ENCODE data around the gene NOTCH2NLA.
"Not testable (repeated sequence)": the region's sequence is repeated elsewhere in the genome, so short reads cannot be mapped to it uniquely, and the experiment has no call there.

NOTCH2NLA gene

DNA sequence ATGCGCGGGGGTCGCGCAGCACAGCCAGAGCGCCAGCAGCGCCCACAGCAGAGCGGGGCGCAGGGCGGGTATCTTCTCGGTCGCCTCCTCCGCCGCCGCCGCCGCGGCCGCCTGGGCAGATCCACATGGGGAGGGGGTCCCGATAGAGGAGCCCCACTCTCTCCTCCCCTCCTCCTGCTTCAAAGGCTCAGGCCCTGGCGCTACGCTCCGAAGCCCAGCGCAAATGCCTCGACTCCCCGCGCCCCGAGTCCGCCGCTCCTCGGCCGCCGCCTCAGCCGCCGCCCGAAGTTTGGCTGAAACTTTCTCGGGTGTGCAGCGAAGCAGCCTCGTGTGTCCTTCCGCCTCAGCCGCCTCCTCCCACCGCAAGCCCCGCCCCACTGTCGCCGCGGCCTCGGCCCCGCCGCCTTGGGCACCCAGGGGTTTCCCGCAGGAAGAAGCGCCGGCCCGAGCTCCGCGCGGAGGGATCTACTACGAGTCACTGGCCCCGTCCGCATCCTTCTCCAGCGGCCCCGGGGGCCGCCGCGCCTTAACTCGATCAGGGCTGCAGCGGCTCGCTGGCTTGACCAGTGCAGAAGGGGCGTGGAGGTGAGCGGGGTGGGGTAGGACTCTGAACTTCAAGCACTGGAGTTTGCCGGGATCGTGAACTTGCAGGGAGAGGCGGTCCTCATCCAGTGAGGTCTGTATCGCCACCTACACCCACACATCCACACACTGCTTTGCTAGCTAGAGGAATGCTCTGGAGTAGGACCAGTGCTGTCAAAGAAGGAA lies at the start of gene NOTCH2NLA:
TSS of gene NOTCH2NLA (minus strand) at position 312 of the 768 bp plus-strand sequence. CDS start 39,684 bp downstream, outside the sequence.
- not testable (repeated sequence) for DNase-seq

- not testable (repeated sequence) for DNase-seq
Measured at GRCh38 chr1:146278346-146278745, 49.5 kb upstream of the NOTCH2NLA start.

DNA sequence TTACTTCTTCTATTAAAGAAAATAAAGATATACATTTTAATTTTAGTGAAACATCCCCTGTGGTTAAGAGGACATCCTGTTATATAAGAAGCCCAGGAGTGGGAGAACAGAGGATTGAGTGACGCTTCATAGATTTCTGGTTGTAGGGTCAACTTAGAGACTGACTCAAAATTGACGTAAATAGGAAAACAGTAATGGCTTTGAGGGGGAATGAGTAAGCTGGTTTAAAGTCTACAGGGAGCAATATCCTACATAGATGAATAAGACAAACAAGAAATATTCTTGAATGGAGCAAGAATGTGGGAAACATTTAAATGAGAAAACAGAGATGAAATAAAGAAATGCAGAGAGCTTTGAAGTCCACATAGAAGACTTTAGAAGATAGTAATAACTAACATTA lies 48.3 kb upstream of the NOTCH2NLA start:
- DNase-seq = not testable (repeated sequence)

- not testable (repeated sequence) for DNase-seq
Measured at GRCh38 chr1:146274083-146274482, 45.3 kb upstream of the NOTCH2NLA start.

- DNase-seq = not testable (repeated sequence)
Measured at GRCh38 chr1:146273194-146273593, 44.4 kb upstream of the NOTCH2NLA start.

- not testable (repeated sequence) for DNase-seq
Measured at GRCh38 chr1:146272734-146273133, 43.9 kb upstream of the NOTCH2NLA start.

- DNase-seq = not testable (repeated sequence)
Measured at GRCh38 chr1:146271977-146272376, 43.2 kb upstream of the NOTCH2NLA start.

GRCh38 chr1:146270129-146270528 lies 41.3 kb upstream of the NOTCH2NLA start:
- DNase-seq = not testable (repeated sequence)

DNA sequence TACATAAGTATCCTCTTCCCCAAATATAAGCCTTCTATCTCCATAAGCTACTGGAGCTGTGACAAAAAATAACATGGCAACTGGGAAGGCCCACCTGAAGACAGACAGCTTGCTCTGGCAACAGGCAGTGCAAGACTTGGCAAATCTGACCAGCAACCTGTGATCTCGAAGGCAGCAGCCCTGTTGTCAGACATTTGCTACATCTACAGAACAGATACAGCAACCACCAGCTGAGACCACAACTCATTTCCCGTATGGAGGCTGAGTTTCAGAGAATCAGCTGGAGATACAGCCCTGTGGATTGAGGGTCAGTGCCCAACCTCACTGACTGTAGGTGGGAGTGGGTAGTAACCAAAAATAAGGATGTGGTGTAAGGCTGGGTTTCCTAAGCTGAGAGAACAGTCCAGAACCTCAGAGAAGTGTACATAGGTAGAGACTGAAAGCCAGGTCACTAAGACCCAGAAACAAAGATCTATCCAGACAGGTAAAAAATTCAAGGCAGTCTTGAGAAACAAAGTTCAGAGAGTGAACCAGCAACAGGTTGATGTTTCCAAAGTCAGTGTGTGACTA lies 37.4 kb upstream of the NOTCH2NLA start:
- not testable (repeated sequence) for DNase-seq

DNA sequence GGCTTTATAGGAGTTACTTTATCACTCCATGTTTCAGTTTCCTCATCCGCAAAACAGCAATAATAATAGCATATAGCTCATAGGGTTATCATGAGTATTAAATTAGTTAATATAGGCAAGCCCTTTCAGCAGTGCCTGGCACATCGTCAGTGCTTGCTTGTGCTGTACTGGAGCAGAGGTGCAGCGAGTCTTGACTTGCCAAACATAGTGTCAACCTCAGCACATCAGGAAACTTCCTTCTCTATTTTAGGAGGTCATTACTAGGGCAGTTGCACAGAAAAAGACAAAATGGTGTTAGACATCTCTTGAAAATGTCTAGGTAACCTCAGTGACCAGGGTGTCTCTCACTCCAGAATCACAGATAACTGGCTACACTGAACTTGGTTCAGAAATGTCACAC lies 35.9 kb upstream of the NOTCH2NLA start:
- not testable (repeated sequence) for DNase-seq

DNA sequence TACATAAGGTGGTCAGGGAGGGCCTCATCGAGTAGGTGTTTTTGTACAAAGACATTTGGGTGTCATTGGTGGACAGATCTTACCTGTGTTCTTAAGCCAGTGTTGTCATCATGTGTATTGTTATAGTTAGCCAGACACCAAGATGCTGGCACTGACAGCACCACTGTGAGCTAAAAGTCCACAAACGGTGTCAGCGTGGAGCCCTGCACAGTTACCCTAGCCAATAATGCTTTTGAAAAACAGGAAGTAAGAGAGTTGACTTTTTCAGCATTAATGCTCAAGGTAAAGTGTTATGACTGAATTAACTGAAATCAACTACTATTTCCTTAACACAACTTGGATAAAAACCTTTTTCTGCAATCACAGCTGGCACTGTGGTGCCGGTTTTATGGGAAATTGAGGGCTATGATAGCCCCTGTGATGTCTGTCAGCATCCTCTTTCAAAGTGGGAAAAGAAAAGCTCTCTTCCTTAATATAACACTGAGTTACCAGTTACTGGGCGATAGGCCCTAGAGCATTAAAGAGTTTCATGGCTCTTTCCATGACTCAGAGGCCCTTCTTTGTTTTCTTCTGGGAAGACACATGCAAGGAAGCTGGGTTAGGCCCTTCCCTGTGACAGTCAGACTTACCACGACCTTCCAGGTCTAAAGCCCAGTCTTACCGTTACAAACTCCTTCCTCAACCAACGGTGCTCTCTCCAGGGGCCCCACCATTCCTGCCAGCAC lies 31.3 kb upstream of the NOTCH2NLA start:
- not testable (repeated sequence) for DNase-seq

GRCh38 chr1:146257992-146258552 lies 29.3 kb upstream of the NOTCH2NLA start:
- not testable (repeated sequence) for DNase-seq

DNA sequence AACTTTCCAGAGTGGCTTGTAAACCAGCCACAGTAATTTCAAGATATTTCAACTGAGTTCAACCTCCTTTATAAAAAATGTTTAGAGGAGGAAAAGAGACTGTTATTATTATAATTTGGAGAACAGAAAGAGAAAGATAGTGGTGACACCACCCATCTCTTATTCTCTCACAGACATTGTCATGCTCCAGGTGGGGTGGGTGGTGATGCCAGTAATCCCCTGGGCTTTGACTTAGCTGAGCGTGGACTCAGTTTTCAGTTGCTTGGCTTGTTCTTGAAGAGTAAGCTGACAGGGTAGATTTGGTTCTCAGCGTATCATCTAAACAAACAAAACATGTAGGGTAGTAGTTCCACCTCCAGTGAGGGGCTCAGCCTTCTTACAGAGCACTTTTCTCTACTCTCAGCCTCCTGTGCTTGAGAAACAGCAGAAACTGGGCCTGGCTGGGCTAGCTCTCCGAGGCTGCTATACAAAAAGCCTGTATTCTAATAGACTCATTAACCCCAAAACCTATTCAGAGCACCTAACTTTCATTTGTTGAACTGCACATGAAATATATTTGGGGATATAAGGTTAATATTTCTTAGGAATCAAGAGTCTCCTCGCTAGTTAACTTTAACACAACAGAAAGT lies 25.9 kb upstream of the NOTCH2NLA start:
- DNase-seq = not testable (repeated sequence)

DNA sequence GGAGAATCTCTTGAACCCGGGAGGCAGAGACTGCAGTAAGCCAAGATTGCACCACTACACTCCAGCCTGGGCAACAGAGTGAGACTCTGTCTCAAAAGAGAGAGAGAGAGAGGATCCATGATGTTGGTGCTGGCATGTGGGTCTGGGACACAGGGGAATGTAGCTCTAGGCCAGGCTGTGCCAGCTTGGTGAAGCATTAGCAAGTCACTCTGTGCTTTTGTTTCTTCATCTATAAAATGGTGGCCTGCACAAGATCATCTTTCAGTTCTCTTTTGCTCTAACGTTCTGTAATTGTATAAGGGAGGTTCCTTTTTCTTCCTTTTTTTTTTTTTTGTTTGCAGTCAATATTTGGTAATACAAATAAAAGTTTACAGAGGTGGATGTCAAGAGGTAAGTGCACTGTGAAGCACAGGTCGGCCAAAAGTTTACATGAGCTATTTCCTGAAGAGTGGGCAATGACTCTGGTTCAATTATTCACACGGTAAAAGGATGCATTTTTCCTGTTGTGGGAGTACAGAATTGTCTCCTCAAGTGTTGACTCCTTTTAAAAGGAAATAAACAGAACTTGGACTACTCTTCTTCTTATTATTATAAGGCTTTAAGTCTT lies 24.5 kb upstream of the NOTCH2NLA start:
- not testable (repeated sequence) for DNase-seq

GRCh38 chr1:146251523-146251922 lies 22.7 kb upstream of the NOTCH2NLA start:
- DNase-seq = not testable (repeated sequence)

GRCh38 chr1:146248643-146249042 lies 19.8 kb upstream of the NOTCH2NLA start:
- DNase-seq = not testable (repeated sequence)

GRCh38 chr1:146236626-146237025 lies 7.8 kb upstream of the NOTCH2NLA start:
- not testable (repeated sequence) for DNase-seq

DNA sequence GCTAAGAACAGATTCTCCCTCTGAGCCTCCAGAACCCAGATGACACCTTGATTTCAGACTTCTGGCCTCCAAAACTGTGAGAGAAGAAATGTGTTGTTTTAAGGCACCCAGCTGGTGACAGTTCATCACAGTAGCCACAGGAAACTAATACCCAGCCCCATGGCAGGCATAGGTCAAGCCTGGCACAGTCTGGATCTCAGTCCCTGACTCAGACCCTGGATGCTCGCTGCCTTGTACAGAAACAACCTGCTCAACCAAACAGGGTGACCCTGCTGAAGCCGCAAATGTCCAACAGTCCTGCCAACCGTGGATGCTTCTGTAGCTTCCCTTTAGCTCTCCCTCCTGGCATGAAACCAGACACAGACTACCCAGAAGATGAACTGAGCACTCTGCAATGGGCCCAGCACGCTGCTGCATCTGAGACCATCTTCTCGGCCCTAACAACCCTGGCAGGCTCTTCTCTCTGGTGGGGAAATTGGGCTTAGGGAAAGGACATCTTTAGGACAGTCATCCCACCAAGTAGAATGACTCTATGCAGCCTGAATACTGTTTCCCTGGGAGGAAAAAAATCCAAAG lies 7.3 kb upstream of the NOTCH2NLA start:
- not testable (repeated sequence) for DNase-seq

DNA sequence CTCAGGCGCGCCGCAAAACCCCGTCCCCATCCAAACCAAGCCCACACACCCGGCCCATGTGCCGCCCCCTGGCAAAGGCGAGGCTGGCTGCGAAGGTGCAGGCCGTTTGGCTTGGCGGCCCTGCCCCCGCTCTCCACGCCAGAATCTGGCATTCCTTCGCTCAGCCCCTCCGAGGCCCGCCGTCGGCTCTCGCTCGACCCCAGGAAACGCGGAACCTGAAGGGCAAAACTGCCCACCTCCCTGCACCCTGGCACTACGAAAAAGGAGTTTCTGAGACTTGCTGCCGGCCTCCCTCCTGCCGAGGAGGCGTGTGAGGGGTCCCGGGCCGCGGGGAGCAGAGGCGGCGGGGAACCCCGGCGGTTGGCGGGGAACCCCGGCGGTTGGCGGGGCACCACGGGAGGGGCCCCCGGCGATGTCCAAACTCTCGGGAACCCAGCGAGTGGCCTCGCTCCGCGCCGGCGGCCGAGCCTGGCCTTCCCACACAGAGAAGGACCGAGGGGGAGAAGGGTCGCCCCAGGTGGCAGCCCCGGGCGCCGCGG lies 608 bp downstream of the NOTCH2NLA start:
- DNase-seq = not testable (repeated sequence)

DNA sequence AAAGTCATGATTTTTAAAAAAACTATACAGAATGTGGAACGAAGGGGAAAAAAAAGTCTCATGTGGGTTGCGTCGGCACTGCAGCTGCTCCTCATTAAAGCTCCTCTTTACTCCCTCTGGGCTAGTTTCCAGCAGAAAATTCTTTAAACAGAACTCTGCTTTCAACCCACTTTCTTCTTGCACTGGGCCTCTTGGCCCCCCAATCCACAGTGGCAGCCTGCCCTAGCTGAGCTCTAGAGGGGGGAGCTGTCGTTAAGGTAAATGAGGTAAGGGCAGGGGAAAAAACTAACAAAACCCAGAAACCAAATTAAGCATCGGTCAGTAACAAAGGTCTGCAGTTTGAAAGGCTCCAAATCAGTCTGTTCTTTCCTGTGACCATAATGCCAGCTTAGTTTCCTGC lies 54.3 kb downstream of the NOTCH2NLA start:
- not testable (repeated sequence) for DNase-seq

DNA sequence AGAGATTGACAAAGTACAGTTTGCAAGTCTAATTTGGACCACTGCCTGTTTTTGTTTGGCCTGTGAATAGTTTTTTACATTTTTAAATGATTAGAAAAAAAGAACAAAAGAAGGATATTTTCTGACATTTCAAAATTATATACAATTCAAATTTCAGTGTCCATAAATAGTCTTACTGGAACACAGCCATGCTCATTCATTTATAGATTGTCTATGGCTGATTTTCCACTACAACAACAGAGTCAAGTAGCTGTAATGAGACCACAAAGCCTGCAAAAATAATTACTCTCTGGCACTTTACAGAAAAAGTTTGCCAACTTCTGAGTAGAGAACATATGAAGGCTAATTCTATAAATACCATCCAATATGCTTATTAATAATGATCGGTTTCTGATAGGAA lies 61.1 kb downstream of the NOTCH2NLA start:
- not testable (repeated sequence) for DNase-seq

Data from CD4-positive, alpha-beta T cell treated with Interleukin-17A for 4 hours (primary cell).